Measurements from ENCODE around the gene OAS2.

The OAS2 gene

DNA sequence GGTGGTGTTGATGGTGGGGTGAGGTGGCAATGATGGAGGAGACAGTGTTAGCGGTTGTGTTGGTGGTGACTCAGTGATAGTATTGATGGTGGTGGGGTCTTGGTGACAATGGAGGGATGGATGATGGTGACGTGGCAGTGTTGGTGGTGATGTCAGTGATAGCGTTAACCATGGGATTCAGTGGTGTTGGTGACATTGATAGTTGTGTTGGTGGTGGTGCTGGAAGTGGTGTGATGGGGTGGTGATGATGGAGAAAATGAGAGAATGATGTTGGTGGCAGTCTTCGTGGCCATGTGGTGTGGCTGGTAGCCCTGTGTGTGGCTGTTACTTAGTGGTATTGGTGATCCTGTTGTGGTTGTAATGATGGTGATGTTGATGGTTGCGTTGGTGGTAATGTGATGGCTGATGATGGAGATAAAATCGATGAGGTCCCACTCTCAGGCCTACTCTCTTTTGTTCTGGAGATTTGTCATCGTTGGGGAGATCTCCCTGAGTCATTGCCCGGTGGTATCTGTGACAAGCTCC is 80.8 kb downstream of the OAS2 start:
- H3K27ac Mint-ChIP-seq: no peak overlapping the region
- no peaks in the 10 kb centered on the region for H3K36me3 Mint-ChIP-seq (ENCODE audit: low read depth)
- no peaks in the 10 kb centered on the region for H3K4me1 Mint-ChIP-seq
- peaks cover 33% of the 10 kb centered on the region for H3K27me3 Mint-ChIP-seq (ENCODE audit: low read depth)
- H3K4me3 Mint-ChIP-seq: no peak overlapping the region
- H3K9me3 Mint-ChIP-seq: peaks cover 3% of the 10 kb centered on the region
- TF ChIP-seq, protein P1, sequence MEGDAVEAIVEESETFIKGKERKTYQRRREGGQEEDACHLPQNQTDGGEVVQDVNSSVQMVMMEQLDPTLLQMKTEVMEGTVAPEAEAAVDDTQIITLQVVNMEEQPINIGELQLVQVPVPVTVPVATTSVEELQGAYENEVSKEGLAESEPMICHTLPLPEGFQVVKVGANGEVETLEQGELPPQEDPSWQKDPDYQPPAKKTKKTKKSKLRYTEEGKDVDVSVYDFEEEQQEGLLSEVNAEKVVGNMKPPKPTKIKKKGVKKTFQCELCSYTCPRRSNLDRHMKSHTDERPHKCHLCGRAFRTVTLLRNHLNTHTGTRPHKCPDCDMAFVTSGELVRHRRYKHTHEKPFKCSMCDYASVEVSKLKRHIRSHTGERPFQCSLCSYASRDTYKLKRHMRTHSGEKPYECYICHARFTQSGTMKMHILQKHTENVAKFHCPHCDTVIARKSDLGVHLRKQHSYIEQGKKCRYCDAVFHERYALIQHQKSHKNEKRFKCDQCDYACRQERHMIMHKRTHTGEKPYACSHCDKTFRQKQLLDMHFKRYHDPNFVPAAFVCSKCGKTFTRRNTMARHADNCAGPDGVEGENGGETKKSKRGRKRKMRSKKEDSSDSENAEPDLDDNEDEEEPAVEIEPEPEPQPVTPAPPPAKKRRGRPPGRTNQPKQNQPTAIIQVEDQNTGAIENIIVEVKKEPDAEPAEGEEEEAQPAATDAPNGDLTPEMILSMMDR (IDR thresholded peaks at IDR 0.05; ENCODE audit: unreplicated experiment in 3 of 3): no peak

DNA sequence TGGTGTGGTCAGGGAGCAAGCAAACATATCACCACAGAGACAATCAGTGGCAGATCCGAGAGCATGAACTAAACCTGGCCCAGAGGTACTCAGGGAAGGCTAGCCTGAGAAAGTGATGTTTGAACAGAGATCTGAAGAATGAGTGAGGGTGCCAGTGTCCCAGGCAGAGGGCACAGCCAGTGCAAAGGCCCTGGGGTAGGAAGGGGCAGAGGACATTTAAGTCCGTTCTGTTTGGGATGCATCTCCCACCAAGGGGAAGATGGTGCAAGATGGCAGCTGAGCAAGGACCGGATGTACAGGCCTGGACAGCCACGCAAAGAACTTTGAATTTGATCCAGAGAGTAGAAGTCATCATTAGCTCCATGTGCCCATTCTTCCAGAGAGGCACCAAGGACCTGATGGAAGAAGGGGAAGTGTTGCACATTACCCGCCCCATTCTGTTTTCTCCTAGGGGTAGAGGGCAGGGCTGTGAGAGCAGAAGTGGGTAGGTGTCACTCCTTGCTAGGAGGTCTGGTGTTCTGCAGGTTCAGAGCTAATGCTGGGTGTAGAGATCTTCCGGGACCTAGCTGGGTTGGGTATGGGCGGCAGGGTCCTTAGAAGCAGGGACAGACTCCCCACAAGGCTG is 82.1 kb downstream of the OAS2 start:
- H3K4me3 Mint-ChIP-seq: no peak overlapping the region
- no peaks in the 10 kb centered on the region for H3K4me1 Mint-ChIP-seq
- H3K27me3 Mint-ChIP-seq (ENCODE audit: low read depth): peaks cover 30% of the 10 kb centered on the region
- TF ChIP-seq, protein P1 (IDR thresholded peaks at IDR 0.05; ENCODE audit: unreplicated experiment in 3 of 3): no peak
- H3K36me3 Mint-ChIP-seq (ENCODE audit: low read depth): no peaks in the 10 kb centered on the region
- H3K9me3 Mint-ChIP-seq: no peaks in the 10 kb centered on the region
- no peak overlapping the region for H3K27ac Mint-ChIP-seq

DNA sequence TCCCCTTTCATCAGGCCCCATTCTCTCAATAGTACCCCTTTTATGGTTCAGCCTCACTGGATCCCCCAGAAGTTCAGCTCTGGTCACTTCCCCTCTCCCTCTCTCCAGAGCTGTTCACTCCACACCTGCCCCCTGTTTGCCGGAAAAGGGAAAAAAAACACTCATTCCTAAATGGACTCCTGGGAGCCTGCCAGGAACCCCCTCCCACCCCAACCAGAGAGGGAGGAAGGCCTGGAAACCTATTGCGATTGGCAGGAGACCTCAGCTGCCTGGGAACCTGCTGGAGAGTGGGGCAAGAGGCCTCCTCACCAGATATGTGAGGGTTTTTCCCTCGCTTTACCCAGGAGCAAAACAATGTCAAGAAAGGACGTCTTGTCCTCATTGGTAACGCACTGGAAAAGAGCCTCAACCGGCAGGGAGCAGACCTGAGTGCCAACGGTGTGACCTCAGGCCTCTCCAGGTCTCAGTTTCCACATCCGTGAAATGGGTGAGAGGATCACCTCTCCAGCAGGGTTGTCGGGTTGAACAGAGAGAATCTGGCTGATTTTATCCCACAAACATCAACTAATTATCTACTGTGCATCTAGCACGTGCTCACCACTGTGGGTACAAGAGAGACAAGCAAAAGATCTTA is 82.9 kb downstream of the OAS2 start:
- no peak overlapping the region for H3K27ac Mint-ChIP-seq
- peaks cover 23% of the 10 kb centered on the region for H3K27me3 Mint-ChIP-seq (ENCODE audit: low read depth)
- H3K36me3 Mint-ChIP-seq (ENCODE audit: low read depth): no peaks in the 10 kb centered on the region
- H3K4me3 Mint-ChIP-seq: no peak overlapping the region
- no peaks in the 10 kb centered on the region for H3K9me3 Mint-ChIP-seq
- H3K4me1 Mint-ChIP-seq: no peaks in the 10 kb centered on the region
- TF ChIP-seq, protein P1 (IDR thresholded peaks at IDR 0.05; ENCODE audit: unreplicated experiment in 3 of 3): no peak
